ENCODE data around the gene ARHGAP19. TPM values are rescaled to one million over a fixed set of nuclear protein-coding genes. Genes with fewer than 3 reads are reported as not detected.

ARHGAP19 gene
- total and polyA plus RNA-seq, 2 of the 8 experiments (the other 6 are each of a cell fraction or from before 2014, with no cell fraction given): 13.3 to 32.1 TPM

DNA sequence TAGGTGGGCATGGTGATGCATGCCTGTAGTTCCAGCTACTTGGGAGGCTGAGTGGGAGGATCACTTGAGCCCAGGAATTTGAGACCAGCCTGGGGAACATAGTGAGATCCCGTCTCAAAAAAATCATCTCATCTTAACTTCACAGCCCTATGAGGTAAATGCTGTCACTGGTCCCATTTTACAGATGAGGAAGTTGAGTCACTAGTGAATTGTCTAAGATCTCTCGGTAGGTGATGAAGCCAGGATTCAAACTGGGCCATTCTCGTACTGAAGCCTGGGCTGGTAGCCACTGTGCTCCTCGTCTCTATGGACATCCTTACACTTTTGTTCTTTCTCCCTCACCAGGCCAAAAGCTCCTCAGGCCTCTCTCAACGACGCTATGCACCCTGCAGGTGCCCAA, 113.1 kb downstream of the ARHGAP19 start:
- TF ChIP-seq HDAC2 (IDR thresholded peaks at IDR 0.05; ENCODE audit: borderline replicate concordance in 1 of 2, low read depth in 2 of 2, low read length in 2 of 2) (peak in 1 of 2 experiments; percentile 81; a peak in 1 of 4 replicates), SAP30 (IDR thresholded peaks at IDR 0.05; ENCODE audit: insufficient read depth, insufficient replicate concordance, low read length) (no peak), KDM1A (IDR thresholded peaks at IDR 0.05; ENCODE audit: borderline replicate concordance, low read length) (peak; percentile 95; the same call in 1 of the 2 replicates), PHF8 (conservative IDR thresholded peaks at IDR 0.05; ENCODE audit: low read depth, low read length) (no peak), RXRA (IDR thresholded peaks at IDR 0.05; ENCODE audit: insufficient read depth, low read depth, low read length) (no peak), JUND (IDR thresholded peaks at IDR 0.05; ENCODE audit: low read length) (no peak), GABPA (IDR thresholded peaks at IDR 0.05; ENCODE audit: borderline replicate concordance, insufficient read depth, low read length) (no peak), KDM5A (IDR thresholded peaks at IDR 0.05; ENCODE audit: low read length) (no peak), CHD1 (IDR thresholded peaks at IDR 0.05; ENCODE audit: low read depth, low read length) (no peak)
- TF ChIP-seq, protein P1, sequence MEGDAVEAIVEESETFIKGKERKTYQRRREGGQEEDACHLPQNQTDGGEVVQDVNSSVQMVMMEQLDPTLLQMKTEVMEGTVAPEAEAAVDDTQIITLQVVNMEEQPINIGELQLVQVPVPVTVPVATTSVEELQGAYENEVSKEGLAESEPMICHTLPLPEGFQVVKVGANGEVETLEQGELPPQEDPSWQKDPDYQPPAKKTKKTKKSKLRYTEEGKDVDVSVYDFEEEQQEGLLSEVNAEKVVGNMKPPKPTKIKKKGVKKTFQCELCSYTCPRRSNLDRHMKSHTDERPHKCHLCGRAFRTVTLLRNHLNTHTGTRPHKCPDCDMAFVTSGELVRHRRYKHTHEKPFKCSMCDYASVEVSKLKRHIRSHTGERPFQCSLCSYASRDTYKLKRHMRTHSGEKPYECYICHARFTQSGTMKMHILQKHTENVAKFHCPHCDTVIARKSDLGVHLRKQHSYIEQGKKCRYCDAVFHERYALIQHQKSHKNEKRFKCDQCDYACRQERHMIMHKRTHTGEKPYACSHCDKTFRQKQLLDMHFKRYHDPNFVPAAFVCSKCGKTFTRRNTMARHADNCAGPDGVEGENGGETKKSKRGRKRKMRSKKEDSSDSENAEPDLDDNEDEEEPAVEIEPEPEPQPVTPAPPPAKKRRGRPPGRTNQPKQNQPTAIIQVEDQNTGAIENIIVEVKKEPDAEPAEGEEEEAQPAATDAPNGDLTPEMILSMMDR (IDR thresholded peaks at IDR 0.05; ENCODE audit: control extremely low read depth in 1 of 3, insufficient read depth in 1 of 3, low read depth in 1 of 3, low read length in 3 of 3): no peak
- H2BK12ac ChIP-seq (ENCODE audit: low read depth, low read length): no peak overlapping the region
- peaks cover 2% of the 10 kb centered on the region; the same call in 1 of the 2 replicates for H3K23me2 ChIP-seq (ENCODE audit: low read depth, low read length)
- no peak overlapping the region for H3K14ac ChIP-seq (ENCODE audit: insufficient read length)
- no peak overlapping the region for H2AK5ac ChIP-seq (ENCODE audit: low read depth, low read length)
- CTCF ChIA-PET (ENCODE audit: partially characterized antibody): interaction anchor here (0.7 to 20.0 kb wide), 29 partner anchors 8 to 1123 kb away, joined by 3 to 320 read pairs (median 4); no protein-coding TSS in a partner anchor
- no peak overlapping the region for H3K23ac ChIP-seq (ENCODE audit: insufficient read length)
- peaks cover 0 to 2% (median 0%) of the 10 kb centered on the region in 4 experiments; a peak in 1 of 7 replicates for H3K4me1 ChIP-seq (replicated peaks in 1 of 4; ENCODE audit: control insufficient read depth in 3 of 4, insufficient read depth in 4 of 4, low read length in 3 of 4)
- WGBS, 2 experiments (ENCODE audit: extremely low coverage in 1 of 2, insufficient coverage in 1 of 2, insufficient read length in 1 of 2, insufficient replicate concordance in 2 of 2, low coverage in 1 of 2, low lambda C conversion rate in 2 of 2, missing lambda C conversion rate in 1 of 2): 51% methylated on average over 6 of the region's 6 CpGs; no CpG with 5 or more reads in 1 of the 2 experiments
- no peak overlapping the region for H3K56ac ChIP-seq (replicated peaks; ENCODE audit: insufficient read length, low read depth, low read length)
- H3K4me3 ChIP-seq (ENCODE audit: extremely low read depth in 1 of 4, insufficient read depth in 2 of 4, low read depth in 3 of 4, low read length in 4 of 4): peak overlapping the region in 1 of 4 experiments; percentile 48; a peak in 2 of 8 replicates
- H4K91ac ChIP-seq (replicated peaks; ENCODE audit: insufficient read length, low read length): no peak overlapping the region
- H3K9me3 ChIP-seq (ENCODE audit: insufficient read depth in 2 of 2, low read depth in 1 of 2, low read length in 1 of 2): no peaks in the 10 kb centered on the region
- no peak overlapping the region for H3K18ac ChIP-seq (ENCODE audit: extremely low read depth, low read length)
- H2AFZ ChIP-seq (ENCODE audit: low read length): peak overlapping the region; percentile 1; the same call in 1 of the 2 replicates
- no peak overlapping the region for H3K4ac ChIP-seq (replicated peaks; ENCODE audit: insufficient read length, low read depth, low read length)
- H3K4me2 ChIP-seq (ENCODE audit: insufficient read depth in 1 of 2, low read depth in 2 of 2, low read length in 2 of 2): peak overlapping the region; percentile 22 to 56; a peak in 3 of 4 replicates
- H2BK20ac ChIP-seq (ENCODE audit: low read length): no peak overlapping the region
- POLR2A ChIA-PET (ENCODE audit: partially characterized antibody): interaction anchor here (1.0 kb wide), 1 partner anchor 18 kb away, joined by 4 read pairs; no protein-coding TSS in a partner anchor
- H2BK15ac ChIP-seq (ENCODE audit: low read length): no peak overlapping the region
- H4K8ac ChIP-seq (ENCODE audit: extremely low read depth, insufficient read depth, low read length): no peak overlapping the region
- no peaks in the 10 kb centered on the region for H4K20me1 ChIP-seq (replicated peaks in 1 of 2; ENCODE audit: control insufficient read depth in 1 of 2, insufficient read depth in 2 of 2, low read length in 2 of 2)
- H3K9ac ChIP-seq (replicated peaks in 1 of 4; ENCODE audit: extremely low read depth in 1 of 4, low read depth in 3 of 4, low read length in 3 of 4): no peak overlapping the region
- no peak for DNase-seq (ENCODE audit: low read depth in 1 of 2, low spot score in 2 of 2)
- no peak overlapping the region for H2BK5ac ChIP-seq (ENCODE audit: low read depth, low read length)
- no peak overlapping the region for H2BK120ac ChIP-seq (replicated peaks; ENCODE audit: low read depth, low read length)
- peaks cover 6 to 25% (median 17%) of the 10 kb centered on the region in 4 experiments for H3K27me3 ChIP-seq (replicated peaks in 1 of 4; ENCODE audit: control insufficient read depth in 3 of 4, extremely low read depth in 1 of 4, insufficient read depth in 3 of 4, low read length in 3 of 4)
- no peaks in the 10 kb centered on the region for H3K79me1 ChIP-seq (ENCODE audit: low read depth, low read length)
- H4K5ac ChIP-seq (ENCODE audit: insufficient read length, low read depth, low read length): no peak overlapping the region
- no peaks in the 10 kb centered on the region for H3K36me3 ChIP-seq (ENCODE audit: control insufficient read depth in 2 of 4, insufficient read depth in 4 of 4, low read length in 3 of 4)
- no peak overlapping the region for H3K27ac ChIP-seq (ENCODE audit: low read depth, low read length)
- FAIRE-seq: no peak
- H3K79me2 ChIP-seq (ENCODE audit: control insufficient read depth in 1 of 2, insufficient read depth in 2 of 2, low read length in 2 of 2): no peaks in the 10 kb centered on the region
